Endothelial cell of hepatic sinusoid (primary cell): Measurements from ENCODE around the gene AGAP1.

ENCODE experiments used
- in situ Hi-C: cut with HindIII; loops from 2 replicates; pipeline ENCODE4 v1.10.0; 2017; ENCODE audit warnings: low sequenced_read_pairs

AGAP1 gene

GRCh38 chr2:235485362-235485761 is 8.5 kb upstream of the AGAP1 start:
- in situ Hi-C loops, result no loop called here

- in situ Hi-C loops, result no loop called here
These were observed 7.1 kb upstream of the AGAP1 start for GRCh38 chr2:235486729-235487128.

DNA sequence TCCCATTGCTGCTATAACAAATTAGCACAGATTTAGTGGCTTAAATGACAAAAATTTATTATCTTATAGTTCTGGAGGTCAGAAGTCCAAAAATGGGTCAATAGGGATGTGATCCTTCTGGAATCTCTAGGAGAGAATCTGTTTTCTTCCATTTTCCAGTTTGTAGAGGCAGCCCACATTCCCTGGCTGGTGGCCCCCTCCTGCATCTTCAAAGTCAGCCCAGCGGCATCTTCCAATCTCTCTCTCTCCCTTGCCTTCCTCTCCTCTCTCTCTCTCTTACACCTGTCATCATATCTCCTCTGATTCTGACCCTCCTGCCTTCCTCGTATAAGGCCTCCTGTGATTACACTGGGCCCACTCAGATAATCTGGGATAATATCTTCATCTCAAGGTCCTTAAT is 3.9 kb upstream of the AGAP1 start:
- in situ Hi-C loops, result no loop called here

DNA sequence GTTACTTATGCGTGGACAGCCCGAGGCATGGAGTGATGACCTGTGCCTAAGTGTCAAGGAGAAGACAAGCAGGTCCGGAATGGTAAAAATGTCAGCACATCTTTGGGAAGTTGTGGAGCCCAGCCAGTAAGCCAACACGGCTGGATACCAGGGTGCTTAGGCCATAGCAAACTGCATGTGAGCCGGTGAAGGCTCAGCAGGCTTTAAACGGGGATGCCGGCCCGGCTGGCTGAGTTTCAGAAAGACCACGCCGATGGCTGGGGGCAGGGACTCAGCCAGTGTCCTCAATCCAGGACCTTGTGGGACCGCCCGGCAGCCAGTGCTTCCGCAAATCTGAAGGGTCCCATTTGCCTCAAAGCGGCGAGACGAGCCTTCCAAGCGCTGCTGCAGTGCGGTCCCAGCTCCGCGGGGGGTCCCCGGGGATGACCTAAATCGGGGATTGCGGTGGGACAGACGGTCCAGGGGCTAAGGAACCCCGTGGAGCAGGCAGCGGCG is 946 bp upstream of the AGAP1 start:
- in situ Hi-C loops, result no loop called here

GRCh38 chr2:235493402-235493774 is 455 bp upstream of the AGAP1 start:
- in situ Hi-C loops, result no loop called here

DNA sequence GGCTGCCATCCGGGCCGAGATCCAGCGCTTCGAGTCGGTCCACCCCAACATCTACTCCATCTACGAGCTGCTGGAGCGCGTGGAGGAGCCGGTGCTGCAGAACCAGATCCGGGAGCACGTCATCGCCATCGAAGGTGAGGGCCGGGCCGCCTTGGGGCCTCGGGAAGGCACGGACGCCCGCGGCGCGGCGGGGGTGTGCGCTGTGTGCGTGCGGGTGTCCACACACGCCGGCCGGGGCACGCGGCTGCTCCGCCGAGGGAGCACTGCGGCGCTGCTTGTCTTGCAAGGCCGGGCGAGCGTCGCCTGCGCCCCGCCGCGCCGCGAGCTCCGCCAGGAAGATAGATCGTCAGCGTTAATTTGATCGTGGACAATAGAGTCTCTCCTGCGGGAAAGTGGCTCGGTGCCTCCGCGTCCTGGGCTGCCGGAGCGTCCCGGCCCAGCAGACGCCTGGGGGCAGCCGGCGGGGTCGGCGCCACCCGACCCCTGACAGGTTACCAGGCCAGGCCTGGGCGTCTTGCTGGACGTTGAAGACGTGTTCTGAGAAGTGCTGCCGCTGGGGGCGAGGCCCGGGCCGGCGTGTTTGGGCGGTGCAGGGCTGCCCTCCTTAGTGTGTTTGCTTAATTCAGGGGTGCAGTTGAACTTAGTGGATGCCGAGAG is 1.0 kb downstream of the AGAP1 start:
- in situ Hi-C loops, result loop anchor here (5.0 kb wide), 2 partner anchors 58 to 72 kb away; no protein-coding TSS in a partner anchor

DNA sequence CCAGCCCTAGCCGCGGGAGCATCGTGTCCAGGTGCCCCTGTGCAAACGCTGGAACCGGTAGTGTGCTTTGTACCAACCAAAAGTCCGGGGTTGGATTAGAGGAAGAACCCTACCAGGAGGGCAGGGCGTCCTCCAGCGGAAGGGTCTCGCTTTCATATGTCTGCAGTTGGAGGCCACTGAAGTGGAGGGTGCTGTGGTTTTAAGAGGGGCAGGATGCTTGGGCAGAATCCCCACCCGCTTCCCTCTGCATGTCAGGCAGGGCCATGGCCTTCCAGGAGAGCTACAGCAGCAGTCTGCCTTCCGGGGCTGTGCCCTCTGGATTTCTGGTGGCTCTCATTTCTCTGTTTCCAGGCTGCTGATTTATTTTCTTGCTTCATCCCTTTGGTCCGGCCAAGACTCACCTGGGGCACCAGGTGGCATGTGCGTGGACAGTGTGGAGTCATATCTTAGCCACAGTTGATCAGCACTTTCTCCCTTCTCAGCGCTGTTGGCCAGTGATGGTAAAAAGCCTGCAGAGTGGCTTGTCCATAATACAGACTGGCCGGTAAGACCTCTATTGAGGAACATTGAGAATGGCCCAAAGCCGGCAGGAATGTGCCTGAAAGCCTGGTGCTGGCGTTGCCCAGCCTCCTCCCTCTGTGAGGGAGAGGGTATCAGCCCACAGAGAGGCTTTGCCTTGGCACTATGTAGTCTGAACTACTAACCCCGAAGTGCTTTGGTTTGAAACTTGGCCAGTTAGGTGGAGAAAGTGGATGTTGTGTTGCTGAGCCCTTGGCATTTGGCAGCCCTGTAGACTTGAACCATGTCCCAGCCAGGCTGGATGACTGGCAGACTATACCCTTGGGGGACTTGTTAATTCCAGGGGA is 1.8 kb downstream of the AGAP1 start:
- in situ Hi-C loops, result loop anchor here (5.0 kb wide), 2 partner anchors 58 to 72 kb away; no protein-coding TSS in a partner anchor

- in situ Hi-C loops, result loop anchor here (5.0 kb wide), 2 partner anchors 59 to 71 kb away; no protein-coding TSS in a partner anchor
These were observed 2.4 kb downstream of the AGAP1 start for GRCh38 chr2:235496239-235496621.

- in situ Hi-C loops, result loop anchor here (5.0 kb wide), 2 partner anchors 60 to 70 kb away; no protein-coding TSS in a partner anchor
These were observed 3.3 kb downstream of the AGAP1 start for GRCh38 chr2:235497096-235497495.

DNA sequence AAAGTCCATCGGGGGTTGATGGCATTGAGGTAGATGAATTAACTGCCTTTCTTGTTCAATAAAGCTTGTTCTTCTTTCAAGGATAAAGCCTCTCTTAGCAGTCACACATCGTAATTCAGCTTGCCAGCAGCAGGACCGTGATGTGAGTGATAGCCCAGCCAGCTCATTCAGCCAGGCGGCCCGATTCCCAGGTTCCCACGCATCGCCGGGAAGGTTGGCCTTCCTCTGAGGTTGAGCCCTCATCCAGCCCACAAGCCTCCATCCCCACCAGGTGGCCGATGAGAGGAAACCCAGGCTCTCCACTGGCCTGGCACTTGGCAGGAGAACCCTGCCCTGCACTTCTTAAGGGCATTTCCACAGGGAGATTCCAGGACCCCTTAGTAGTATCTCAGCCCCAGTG is 4.7 kb downstream of the AGAP1 start:
- in situ Hi-C loops, result loop anchor here (5.0 kb wide), 2 partner anchors 61 to 69 kb away; no protein-coding TSS in a partner anchor

DNA sequence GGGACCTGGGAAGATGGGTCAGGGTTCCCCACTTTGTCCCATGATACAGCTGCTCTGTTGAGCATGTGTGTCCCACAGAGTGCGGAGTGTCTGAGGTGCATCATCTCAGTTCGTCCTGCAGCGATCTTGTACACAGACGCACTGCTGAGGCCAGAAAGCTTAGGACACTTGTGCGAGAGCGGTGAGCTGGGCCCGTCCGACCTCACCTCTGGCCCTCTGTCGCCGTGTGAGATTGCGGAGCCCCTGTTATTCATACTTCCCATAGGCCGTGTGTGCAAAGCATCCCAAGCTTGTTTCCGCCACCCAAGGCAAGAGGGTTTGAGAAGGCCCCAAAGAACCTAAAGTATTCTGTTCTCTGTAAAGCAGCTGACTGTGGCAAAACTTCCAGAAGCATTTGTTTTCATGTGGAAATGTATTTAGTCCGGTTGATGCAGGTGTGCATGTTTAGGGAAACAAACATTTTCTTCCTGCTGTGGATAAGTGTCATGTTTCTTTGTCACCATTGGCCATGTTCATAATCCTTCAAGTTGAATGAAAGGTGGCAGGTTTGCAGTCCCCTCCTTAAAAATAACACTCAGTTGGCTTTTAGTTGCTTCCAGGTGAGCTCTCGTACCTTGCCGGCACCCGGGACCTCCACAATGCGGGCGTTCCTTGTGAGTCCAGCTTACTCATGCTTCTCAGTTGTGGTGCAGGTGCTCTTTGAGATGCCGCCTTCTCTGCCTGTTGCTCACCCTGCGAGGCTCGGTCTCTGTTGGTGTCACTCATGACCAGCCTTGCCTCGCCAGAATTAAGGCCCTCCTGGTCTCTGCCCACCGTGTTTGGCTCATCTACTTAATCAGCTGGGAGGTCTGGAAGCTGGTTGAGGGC is 5.3 kb downstream of the AGAP1 start:
- in situ Hi-C loops, result loop anchor here (5.0 kb wide), 2 partner anchors 62 to 68 kb away; no protein-coding TSS in a partner anchor

GRCh38 chr2:235500110-235500760 is 6.4 kb downstream of the AGAP1 start:
- in situ Hi-C loops, result no loop called here

- in situ Hi-C loops, result no loop called here
These were observed 7.2 kb downstream of the AGAP1 start for GRCh38 chr2:235500761-235501672.

- in situ Hi-C loops, result no loop called here
These were observed 7.8 kb downstream of the AGAP1 start for GRCh38 chr2:235501673-235502031.

DNA sequence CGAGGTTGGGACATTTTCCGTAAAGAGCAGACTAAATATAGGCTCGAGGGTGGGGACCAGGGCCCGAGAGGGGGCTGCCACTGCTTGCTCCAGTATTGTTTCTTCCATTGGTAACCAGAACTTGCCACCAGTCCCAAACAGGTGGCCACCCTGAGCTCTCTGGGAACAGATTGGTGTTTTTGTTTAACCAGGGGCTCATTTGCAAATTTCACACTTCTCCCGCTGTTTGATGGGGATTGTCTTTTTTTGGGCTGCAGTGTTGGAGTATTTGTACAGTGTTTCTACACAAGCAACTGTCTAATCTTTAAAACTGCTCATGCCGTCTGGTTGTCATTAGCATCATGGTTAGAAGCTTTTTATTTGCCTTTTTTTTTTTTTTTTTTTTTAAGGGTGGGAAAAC is 8.5 kb downstream of the AGAP1 start:
- in situ Hi-C loops, result no loop called here

GRCh38 chr2:235504441-235505180 is 10.8 kb downstream of the AGAP1 start:
- in situ Hi-C loops, result no loop called here

- in situ Hi-C loops, result no loop called here
These were observed 11.4 kb downstream of the AGAP1 start for GRCh38 chr2:235505181-235505741.

DNA sequence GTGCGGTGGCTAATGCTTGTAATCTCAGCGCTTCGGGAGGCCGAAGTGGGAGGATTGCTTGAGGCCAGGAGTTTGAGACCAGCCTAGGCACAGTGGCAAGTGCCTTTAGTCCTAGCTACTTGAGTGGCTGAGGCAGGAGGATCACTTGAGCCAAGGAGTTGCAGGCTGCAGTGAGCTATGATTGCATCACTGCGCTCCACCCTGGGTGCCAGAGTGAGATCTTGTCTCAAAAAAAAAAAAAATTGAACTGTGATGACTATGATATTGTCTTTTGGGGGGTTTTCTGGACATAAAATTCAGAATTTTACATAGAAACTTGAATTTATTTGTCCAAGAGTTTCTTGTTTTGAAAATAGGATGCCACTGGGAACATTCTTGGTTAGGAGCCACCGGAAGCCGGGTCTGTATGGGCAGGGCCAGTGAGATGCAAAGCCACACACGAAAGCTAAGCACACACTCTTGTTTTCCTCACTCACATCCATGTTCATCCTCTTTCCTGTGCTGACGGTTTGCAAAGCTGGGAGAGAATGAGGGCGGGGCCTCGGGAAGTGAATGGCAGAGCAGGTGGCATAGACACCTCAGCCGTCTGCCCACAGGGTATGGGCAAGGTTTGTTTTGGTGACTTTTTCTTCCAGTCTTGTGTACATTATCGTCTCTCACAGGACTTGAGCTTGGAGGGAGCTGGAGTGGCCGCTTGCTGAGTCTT is 12.6 kb downstream of the AGAP1 start:
- in situ Hi-C loops, result no loop called here
